Small intestine (tissue), 16 donors: ENCODE measurements around the gene NDUFS8. TPM values are rescaled to one million over a fixed set of nuclear protein-coding genes. Genes with fewer than 3 reads are reported as not detected.
A peak's percentile ranks its signal among the peaks of the same experiment; 100 is the strongest.
"Not testable (repeated sequence)": the region's sequence is repeated elsewhere in the genome, so short reads cannot be mapped to it uniquely, and the experiment has no call there.

Experiments used
- DNase-seq, 2 donors: peaks; one replicate each; pipeline versions ENCODE4 v3.0.0 to v3.0.0-alpha.2; 2013
- FAIRE-seq: peaks from 2 replicates; lab custom pipeline; 2012; peaks lifted over from hg19 to GRCh38; lab: Jason Lieb, UNC
- H3K27ac ChIP-seq, 3 donors: one replicate each; pipeline ENCODE4 v1.5.1; 2013; ENCODE audit warnings: low read length in 2 of 3, mild to moderate bottlenecking in 2 of 3, control low read depth in 1 of 3, inconsistent platforms in 1 of 3, low read depth in 1 of 3, moderate library complexity in 1 of 3
- H3K27me3 ChIP-seq, 3 donors: one replicate each; pipeline ENCODE4 v1.6.1; 2013; ENCODE audit warnings: low read length in 3 of 3, inconsistent platforms in 1 of 3; ENCODE audit not compliant: control insufficient read depth in 3 of 3, insufficient read depth in 3 of 3
- H3K36me3 ChIP-seq, 3 donors: one replicate each; pipeline ENCODE4 v1.6.1; 2013; ENCODE audit warnings: low read length in 3 of 3, inconsistent platforms in 1 of 3, low read depth in 1 of 3, mild to moderate bottlenecking in 1 of 3, moderate library complexity in 1 of 3; ENCODE audit not compliant: control insufficient read depth in 3 of 3, insufficient read depth in 2 of 3
- H3K4me1 ChIP-seq, 3 donors: one replicate each; pipeline ENCODE4 v1.6.1; 2013; ENCODE audit warnings: low read length in 2 of 3, inconsistent platforms in 1 of 3, low read depth in 1 of 3, mild to moderate bottlenecking in 1 of 3, moderate library complexity in 1 of 3; ENCODE audit not compliant: control insufficient read depth in 3 of 3, insufficient read depth in 2 of 3
- H3K4me3 ChIP-seq, 3 donors: one replicate each; pipeline ENCODE4 v1.5.1; 2013; ENCODE audit warnings: low read length in 3 of 3, control low read depth in 1 of 3, inconsistent platforms in 1 of 3, low read depth in 1 of 3, mild to moderate bottlenecking in 1 of 3, moderate library complexity in 1 of 3
- H3K9me3 ChIP-seq, 2 donors: one replicate each; pipeline ENCODE4 v1.6.1; 2013; ENCODE audit warnings: low read depth in 1 of 2, low read length in 1 of 2; ENCODE audit not compliant: control insufficient read depth in 2 of 2, insufficient read depth in 1 of 2
- WGBS, 3 donors: extraction: QIAGEN DNeasy Blood & Tissue Kit; methylation state at CpG; one replicate each; pipeline ENCODE4 v1.1.7; 2013; 5-methylcytosine and 5-hydroxymethylcytosine counted together
- long read RNA-seq, 10 donors: transcript quantifications; one replicate each; lab custom pipeline, GENCODE V29; 2026
- polyA plus RNA-seq, 4 donors: library from polyadenylated mRNA; stranded (reverse) in 3 of 4; unstranded in 1 of 4; fragments of 200-250 nt in 3 of 4; fragments of 120-200 nt in 1 of 4; gene quantifications; one replicate each; pipeline versions ENCODE4 v1.2.1 to v1.2.3, GENCODE V29; 2013
- donor health status: healthy with polysubstance abuse.
- donor health status: control.
- donor health status: control.
- donor health status: Bipolar disorder and iron deficiency.
- donor health status: healthy.

NDUFS8 gene
- polyA plus RNA-seq, result 100 to 1,000 TPM in 3 of 4 donors, 10 to 100 TPM in 1; 71.4 to 290 (median 203) TPM
- long read RNA-seq, donor 1, transcript NDUFS8-201 (7 exons, 791 nt), result major isoform, 42 of 118 reads
- long read RNA-seq, donor 1, partial matches to known transcripts, result 20 of 118 reads
- long read RNA-seq, donor 1, other reads (novel, unspliced or antisense), result 52 of 118 reads
- long read RNA-seq, donor 2, transcript NDUFS8-201 (7 exons, 791 nt), result major isoform, 6 of 21 reads
- long read RNA-seq, donor 2, partial matches to known transcripts, result 5 of 21 reads
- long read RNA-seq, donor 2, other reads (novel, unspliced or antisense), result 8 of 21 reads
- long read RNA-seq, donor 3, transcript NDUFS8-201 (7 exons, 791 nt), result major isoform, 13 of 38 reads
- long read RNA-seq, donor 3, partial matches to known transcripts, result 5 of 38 reads
- long read RNA-seq, donor 3, other reads (novel, unspliced or antisense), result 16 of 38 reads
- long read RNA-seq, donor 4, partial matches to known transcripts, result 0 of 1 reads
- long read RNA-seq, donor 4, other reads (novel, unspliced or antisense), result 0 of 1 reads
- long read RNA-seq, donor 5, transcript NDUFS8-201 (7 exons, 791 nt), result major isoform, 7 of 8 reads
- long read RNA-seq, donor 5, partial matches to known transcripts, result 0 of 8 reads
- long read RNA-seq, donor 5, other reads (novel, unspliced or antisense), result 0 of 8 reads
- long read RNA-seq, donor 6, transcript NDUFS8-201 (7 exons, 791 nt), result major isoform, 17 of 45 reads
- long read RNA-seq, donor 6, partial matches to known transcripts, result 0 of 45 reads
- long read RNA-seq, donor 6, other reads (novel, unspliced or antisense), result 25 of 45 reads
- long read RNA-seq, donor 7, result 0 reads
- long read RNA-seq, donor 8, partial matches to known transcripts, result 0 of 8 reads
- long read RNA-seq, donor 8, other reads (novel, unspliced or antisense), result 5 of 8 reads
- long read RNA-seq, donor 9, transcript NDUFS8-201 (7 exons, 791 nt), result major isoform, 7 of 14 reads
- long read RNA-seq, donor 9, partial matches to known transcripts, result 0 of 14 reads
- long read RNA-seq, donor 9, other reads (novel, unspliced or antisense), result 7 of 14 reads
- long read RNA-seq, donor 10, transcript NDUFS8-201 (7 exons, 791 nt), result major isoform, 18 of 45 reads
- long read RNA-seq, donor 10, partial matches to known transcripts, result 0 of 45 reads
- long read RNA-seq, donor 10, other reads (novel, unspliced or antisense), result 25 of 45 reads

- peaks cover 0 to under 1% of the 10 kb centered on the region in 2 donors for H3K9me3 ChIP-seq
- peak; percentile 78 for FAIRE-seq
- H3K36me3 ChIP-seq, result peaks cover 3 to 69% (median 5%) of the 10 kb centered on the region in 3 donors
- 0 to 1% (median 1%) methylated on average over 56 of the region's 56 CpGs for WGBS, 3 donors
- peaks cover 0 to 17% (median 0%) of the 10 kb centered on the region in 3 donors for H3K4me1 ChIP-seq
- H3K27me3 ChIP-seq, result no peaks in the 10 kb centered on the region
- H3K27ac ChIP-seq, result peak within 1 kb of the TSS; percentile 60 to 81 (median 79)
- peak; percentile 99 to 100 for DNase-seq
- H3K4me3 ChIP-seq, result peak within 1 kb of the TSS; percentile 69 to 86 (median 78)
These were observed at the start of gene NDUFS8 for GRCh38 chr11:68030318-68031143. Gene NDUFS8, plus strand, starts transcription at chr11:68030681. Its CDS starts 1,471 bp downstream, at chr11:68032152.

DNA sequence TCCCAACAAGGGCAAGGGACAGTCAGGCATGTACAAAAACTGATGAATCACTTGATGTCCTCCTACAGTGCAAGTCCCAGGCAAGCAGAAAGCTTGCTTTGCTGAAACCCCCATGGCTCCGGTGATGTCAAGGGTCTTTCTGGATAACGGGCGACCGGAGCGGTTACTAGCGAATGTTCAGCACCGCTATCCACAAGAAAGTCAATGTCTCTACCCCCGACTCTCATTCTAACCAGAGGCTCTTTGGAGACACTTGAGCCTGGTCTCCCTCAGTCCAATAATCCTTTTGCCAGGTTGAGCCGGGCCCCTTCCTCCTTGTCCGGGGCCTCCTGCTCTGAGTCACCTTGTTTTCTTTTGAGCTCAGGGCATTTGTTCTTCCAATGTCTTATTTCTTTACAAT, 49.3 kb upstream of the NDUFS8 start:
- not testable (repeated sequence) for H3K27me3 ChIP-seq, H3K36me3 ChIP-seq, FAIRE-seq, DNase-seq, H3K4me3 ChIP-seq, H3K27ac ChIP-seq, H3K9me3 ChIP-seq, H3K4me1 ChIP-seq
- 93 to 96% (median 95%) methylated on average over 10 of the region's 10 CpGs for WGBS, 3 donors

DNA sequence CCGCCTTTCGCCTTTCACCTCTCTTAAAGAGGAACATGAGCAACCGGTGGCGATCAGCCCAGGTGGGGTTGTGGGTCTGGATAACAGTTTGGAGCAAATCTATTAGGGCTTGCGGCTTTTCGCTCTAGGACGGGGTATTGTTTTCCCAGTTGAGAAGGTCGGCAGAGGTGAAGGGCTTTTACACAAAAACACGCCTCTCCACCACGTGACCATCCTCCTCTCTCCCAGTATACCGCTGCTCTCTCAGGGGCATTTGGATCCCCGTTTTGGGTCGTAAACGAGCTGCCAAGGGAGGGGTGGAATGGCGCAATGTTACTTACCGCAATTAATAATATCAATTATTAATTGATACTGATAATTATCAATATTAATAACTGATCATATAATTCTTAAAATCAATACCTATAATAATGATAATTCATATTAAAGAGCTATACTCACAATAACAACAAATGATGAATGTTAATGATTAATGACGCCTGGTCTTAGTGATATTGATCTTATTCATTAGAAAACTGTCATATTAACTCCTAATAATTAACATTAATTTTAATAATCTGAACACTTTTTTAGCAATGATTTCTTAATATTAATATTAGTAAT, 48.1 kb upstream of the NDUFS8 start:
- FAIRE-seq, H3K27me3 ChIP-seq, H3K36me3 ChIP-seq, H3K4me1 ChIP-seq, H3K9me3 ChIP-seq, H3K4me3 ChIP-seq, H3K27ac ChIP-seq, DNase-seq: not testable (repeated sequence)
- 81 to 83% (median 82%) methylated on average over 17 of the region's 17 CpGs for WGBS, 3 donors

- Histone ChIP-seq H3K27me3 (no peaks in the 10 kb centered on the region), H3K36me3 (no peaks in the 10 kb centered on the region), H3K4me3 (no peak overlapping the region), H3K4me1 (no peaks in the 10 kb centered on the region), H3K9me3 (no peaks in the 10 kb centered on the region), H3K27ac (no peak overlapping the region)
- 80 to 84% (median 84%) methylated on average over 25 to 29 of the region's 29 CpGs for WGBS, 3 donors
- DNase-seq, result no peak
- no peak for FAIRE-seq
These were observed 46.5 kb upstream of the NDUFS8 start for GRCh38 chr11:67983951-67984350.

- not testable (repeated sequence) for FAIRE-seq, H3K4me1 ChIP-seq, DNase-seq, H3K27ac ChIP-seq, H3K36me3 ChIP-seq, H3K9me3 ChIP-seq, H3K4me3 ChIP-seq, H3K27me3 ChIP-seq
- WGBS, 3 donors, result 54 to 81% (median 70%) methylated on average over 6 of the region's 6 CpGs
These were observed 45.2 kb upstream of the NDUFS8 start for GRCh38 chr11:67985302-67985701.

DNA sequence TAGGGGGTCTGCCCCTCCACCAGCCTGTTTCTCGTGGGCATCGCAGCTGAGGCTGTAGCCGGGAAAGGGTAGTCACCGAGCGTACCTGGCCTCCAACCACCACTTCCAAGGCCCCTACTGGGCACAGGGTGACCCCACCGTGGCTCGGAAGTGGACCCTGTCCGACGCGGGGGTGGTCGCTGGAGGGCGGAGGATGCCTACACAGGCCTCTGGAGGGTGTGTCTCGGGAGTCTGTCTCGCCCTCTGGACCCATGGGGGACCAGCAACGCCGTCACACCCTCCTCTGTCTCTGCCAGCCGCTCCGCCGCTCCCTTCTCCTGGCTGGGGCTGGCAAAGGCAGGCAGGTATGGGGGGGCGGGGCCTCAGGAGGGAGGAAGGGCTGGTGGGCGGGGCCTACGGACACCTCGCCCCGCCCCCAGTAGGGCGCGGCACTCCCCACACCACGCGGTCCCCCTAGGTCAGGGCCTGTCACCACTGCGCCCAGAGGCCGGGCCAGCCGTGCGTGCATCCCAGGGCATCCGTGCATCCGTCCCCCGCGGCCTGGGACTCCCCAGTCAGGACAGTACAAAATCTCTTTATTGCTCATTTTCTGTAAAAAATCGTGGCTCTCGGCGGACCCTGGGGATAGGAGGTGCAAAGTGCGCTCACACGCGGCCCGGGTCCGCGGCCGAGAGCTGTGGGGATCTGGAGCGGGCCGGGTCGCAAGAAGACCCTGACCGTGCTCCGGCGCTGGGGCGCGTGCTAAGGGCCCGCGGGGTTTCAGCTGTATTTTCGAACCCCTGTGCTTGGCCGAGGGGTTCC, 39.7 kb upstream of the NDUFS8 start:
- not testable (repeated sequence) for H3K36me3 ChIP-seq, H3K9me3 ChIP-seq, H3K27ac ChIP-seq, H3K4me1 ChIP-seq, H3K27me3 ChIP-seq, FAIRE-seq
- peak in 1 of 2 donors; percentile 80 for DNase-seq
- 22 to 43% (median 42%) methylated on average over 39 to 49 of the region's 58 CpGs for WGBS, 3 donors
- H3K4me3 ChIP-seq, result peak overlapping the region in 1 of 3 donors; percentile 15
